GM12872 (cell line): ENCODE results near the gene NYAP2.

Source experiments
- CTCF ChIP-seq: IDR thresholded peaks from 3 replicates; pipeline ENCODE4 v1.5.1; 2011; ENCODE audit warnings: low read depth, mild to moderate bottlenecking, low read length, moderate library complexity; ENCODE audit not compliant: insufficient read depth

NYAP2 gene

GRCh38 chr2:225454412-225454811 is 54.9 kb downstream of the NYAP2 start:
- TF ChIP-seq CTCF = no peak

GRCh38 chr2:225456619-225457260 is 57.2 kb downstream of the NYAP2 start:
- TF ChIP-seq CTCF = no peak

- no peak for TF ChIP-seq CTCF
These were observed 58.0 kb downstream of the NYAP2 start for GRCh38 chr2:225457482-225457881.

DNA sequence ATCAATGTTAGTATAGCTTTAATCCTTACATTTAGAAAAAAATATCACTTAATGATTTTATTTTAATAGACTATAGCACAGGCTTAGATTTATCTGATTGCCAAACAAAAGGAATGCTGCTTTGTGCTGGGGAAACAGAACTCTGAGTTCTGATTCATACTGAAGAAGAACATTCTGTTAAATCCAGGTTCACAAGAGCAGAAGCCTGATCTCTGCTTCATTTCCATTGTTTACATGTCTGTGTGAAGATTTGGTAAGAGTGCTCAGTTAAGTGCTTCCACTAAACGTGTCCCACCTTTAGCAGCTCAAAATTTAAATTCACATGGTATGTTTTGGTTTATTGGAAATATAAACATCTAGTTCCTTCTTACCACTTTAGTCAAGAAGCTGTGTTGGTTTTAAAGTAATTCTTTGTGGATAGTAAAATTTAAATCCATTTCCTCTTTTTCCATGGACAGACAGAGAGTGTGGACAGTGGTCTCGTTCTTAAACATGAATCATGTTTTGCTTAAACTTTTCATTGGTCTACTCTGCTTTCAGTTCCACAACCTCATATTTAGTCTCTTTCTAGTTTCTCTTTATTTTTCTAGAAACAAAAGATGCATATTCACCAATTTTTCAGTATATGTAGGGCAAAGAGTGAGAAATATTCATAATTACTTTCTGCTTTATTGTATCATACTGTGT is 59.1 kb downstream of the NYAP2 start:
- TF ChIP-seq CTCF = no peak

DNA sequence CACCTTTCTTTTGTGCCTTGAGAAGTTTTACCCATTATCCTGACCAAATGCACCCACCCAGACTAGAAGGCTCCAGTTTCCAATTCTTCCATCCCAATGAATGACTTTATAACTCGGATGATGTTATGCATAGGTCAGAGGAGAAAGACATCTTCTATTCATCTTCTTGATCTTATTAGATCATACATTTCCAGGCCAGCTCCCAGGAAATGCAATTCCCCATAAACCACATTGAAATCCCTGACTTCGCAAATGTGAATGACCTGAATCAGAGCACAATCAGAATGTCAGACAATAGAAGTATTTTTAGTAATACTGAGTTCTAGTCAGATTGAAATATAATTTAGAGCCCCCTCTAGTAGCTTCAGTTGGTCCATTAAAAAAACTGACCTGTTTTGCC is 62.9 kb downstream of the NYAP2 start:
- no peak for TF ChIP-seq CTCF

GRCh38 chr2:225462945-225463344 is 63.4 kb downstream of the NYAP2 start:
- no peak for TF ChIP-seq CTCF

DNA sequence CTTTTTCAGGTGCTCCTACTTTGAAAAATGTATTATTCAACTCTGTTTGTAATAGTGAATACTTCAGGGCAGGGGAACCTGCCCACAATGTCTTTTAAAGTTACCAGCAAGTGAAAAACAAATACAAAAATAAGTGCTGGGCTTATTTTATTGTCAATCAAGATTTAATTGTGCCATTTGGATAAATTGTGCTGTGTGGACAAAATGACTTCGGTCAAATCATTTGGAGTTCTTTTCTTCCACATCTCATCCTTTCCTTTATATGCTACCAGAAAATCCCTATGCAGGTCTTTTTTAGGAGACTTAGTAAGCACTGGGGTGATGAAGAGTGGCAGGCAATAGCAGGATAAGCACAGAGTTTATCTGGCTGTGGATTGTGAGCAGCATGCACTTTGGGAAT is 63.9 kb downstream of the NYAP2 start:
- TF ChIP-seq CTCF = no peak
